Stimulated activated CD4-positive, alpha-beta T cell treated with anti-CD3 and anti-CD28 coated beads, Interleukin-12 subunit alpha, Interleukin-12 subunit beta, amount 100 ng/mL, for 48 hours (primary cell): Measurements from ENCODE around the gene SLC1A2.

Experiments
- DNase-seq, 3 donors: peaks; one replicate each; pipeline ENCODE4 v3.0.0-alpha.2; 2020; ENCODE audit warnings: low read depth in 2 of 3, low spot score in 1 of 3

The SLC1A2 gene

DNA sequence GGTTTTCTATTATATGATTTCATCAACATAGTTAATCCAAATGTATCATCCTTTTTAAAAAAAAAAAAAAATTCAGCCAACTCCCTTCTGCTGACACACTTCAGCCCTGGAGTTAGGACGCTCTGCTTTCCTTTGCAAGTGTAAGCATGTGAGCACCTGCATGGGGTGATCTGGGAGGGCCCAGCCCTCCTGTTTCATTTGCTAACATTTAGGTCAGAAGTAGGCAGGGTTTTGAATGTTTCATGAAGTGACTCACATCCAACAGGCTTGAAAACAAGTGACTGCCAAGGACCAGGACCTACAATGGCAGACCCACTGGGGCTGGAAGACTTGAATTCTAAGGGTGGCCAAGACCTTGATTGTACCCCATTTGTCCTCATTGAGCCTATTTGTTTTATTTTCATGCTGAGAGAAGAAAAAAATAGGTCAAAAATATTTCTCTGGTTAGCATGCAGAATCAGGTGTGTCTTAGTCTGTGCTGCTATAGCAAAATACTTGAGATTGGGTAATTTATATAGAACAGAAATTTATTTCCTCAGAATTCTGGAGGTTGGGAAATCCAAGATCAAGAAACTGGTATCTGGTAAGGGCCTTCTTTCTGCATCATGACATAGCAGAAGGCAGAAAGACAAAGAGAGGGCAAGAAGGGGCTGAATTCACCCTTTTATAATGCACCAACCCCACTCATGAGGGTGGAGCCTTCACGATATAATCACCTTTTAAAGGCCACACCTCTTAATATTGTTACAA lies 142.8 kb downstream of the SLC1A2 start:
- peak in 1 of 3 donors; percentile 8 for DNase-seq

GRCh38 chr11:35275786-35276170 lies 143.6 kb downstream of the SLC1A2 start:
- no peak for DNase-seq

- DNase-seq, result no peak
Measured at GRCh38 chr11:35274909-35275785, 144.2 kb downstream of the SLC1A2 start.

DNA sequence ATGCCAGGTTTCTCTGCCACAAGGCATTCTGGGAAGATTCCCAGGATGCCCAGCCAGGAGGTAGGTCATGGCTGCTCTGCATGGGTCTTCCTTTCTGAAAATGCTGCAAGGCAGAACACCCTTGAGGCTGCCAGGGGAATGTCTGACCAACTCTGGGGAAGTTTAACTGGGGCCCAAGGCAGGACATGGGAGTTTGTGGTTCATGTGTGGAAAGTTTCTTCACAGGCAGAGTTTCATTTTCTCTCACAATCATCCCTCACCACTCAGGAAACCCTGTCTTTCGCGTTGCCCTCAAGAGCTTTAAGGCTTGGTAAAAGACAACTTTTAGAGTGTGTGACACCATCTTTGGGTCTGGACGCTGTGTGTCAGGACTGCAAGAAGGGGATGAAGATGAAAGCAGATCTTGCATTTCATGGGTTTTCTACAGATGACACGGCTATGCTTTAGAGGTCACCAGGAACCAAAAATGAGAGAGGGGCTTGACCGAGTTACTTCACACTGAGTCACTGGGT lies 146.9 kb downstream of the SLC1A2 start:
- DNase-seq, result peak; percentile 33 to 49 (median 47)

- DNase-seq, result no peak
Measured at GRCh38 chr11:35271031-35271430, 148.3 kb downstream of the SLC1A2 start.

GRCh38 chr11:35270342-35270741 lies 149.0 kb downstream of the SLC1A2 start:
- DNase-seq, result no peak

DNA sequence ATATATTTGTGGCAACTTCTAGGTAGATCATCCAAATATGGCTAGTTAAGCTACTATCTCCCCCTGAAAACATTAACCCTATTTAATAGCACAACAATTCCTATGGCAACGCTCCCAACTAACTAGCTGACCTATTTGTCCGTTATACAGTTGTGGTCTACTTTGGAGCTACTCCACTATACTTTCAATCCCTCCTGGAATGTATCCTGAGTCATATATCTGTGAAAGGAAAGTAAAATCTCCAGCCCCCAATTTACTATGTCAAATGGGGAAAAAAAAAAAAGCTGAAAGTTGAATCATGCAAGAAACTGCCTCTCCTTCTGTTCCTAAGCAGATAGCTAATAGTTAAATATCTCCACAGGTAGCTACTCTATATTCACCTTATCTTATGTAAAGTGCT lies 151.9 kb downstream of the SLC1A2 start:
- no peak for DNase-seq

DNA sequence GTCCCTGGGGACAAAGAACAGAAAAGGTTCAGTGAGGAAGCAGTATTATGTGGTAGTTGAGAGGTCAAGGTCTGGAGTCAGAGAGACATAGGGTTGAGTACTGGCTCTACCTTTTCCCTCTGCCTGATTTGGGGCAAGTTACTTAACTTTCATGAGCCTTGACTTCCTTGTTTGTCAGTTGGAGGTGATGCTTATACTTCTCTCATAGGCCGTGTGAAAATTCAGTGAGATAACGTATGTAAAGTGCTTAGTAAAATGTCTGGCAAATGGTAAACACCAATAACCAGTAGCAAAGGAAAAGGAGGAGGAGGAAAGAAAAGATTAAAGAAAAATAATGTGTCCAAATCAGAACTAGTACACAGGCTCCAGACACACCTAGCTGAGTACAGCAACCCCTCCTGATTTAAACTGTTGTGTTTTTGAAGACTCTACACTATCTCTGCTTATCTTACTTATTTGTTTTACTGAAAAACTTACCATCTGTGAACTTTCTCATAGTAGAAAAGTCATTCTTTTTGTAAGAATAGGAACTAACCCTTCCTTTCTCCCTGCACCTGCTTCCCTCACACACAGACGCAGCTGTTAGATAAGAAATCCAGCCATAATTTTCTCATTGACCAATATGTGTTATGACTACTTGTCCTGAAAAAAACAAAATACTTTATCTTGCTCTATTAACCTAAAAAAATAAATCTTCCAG lies 153.5 kb downstream of the SLC1A2 start:
- DNase-seq, result no peak

DNA sequence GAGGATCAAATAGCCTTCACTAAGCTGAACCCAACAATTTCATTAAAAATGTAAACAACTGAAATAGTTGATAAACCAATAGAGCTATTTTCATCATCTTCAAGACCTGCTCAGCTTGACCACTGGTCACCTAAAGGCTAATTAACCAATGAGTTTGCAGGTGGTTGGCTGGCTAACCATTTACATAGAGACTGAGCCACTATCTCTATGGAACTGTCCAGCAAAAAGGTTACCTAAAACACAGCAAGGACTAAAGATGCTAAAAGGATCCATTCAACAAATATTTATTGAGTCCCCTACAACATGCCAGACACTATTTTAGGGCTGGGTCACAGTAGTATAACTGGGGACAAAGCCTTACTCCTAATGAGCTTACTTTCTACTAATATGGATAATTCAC lies 156.6 kb downstream of the SLC1A2 start:
- no peak for DNase-seq

DNA sequence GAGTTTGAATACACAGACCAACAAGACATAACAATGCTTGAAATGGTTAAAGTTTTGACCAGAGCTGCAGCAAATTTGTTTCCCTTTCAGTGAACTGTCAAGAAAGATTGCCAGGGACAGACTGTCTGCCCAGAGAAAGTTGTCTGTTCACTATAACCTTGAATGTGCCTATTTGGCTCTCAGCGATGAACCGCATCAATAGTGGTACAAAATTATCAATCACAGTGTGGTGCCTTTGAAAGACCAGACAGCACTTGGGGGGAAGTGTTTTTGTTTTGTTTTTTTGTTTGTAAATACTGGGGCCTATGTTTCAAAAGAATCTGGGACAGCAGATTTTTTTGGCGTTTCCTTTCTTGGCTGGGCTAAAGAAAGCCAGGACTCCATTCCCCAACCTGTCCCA lies 157.3 kb downstream of the SLC1A2 start:
- DNase-seq, result no peak

- DNase-seq, result no peak
Measured at GRCh38 chr11:35261197-35261596, 158.2 kb downstream of the SLC1A2 start.

DNA sequence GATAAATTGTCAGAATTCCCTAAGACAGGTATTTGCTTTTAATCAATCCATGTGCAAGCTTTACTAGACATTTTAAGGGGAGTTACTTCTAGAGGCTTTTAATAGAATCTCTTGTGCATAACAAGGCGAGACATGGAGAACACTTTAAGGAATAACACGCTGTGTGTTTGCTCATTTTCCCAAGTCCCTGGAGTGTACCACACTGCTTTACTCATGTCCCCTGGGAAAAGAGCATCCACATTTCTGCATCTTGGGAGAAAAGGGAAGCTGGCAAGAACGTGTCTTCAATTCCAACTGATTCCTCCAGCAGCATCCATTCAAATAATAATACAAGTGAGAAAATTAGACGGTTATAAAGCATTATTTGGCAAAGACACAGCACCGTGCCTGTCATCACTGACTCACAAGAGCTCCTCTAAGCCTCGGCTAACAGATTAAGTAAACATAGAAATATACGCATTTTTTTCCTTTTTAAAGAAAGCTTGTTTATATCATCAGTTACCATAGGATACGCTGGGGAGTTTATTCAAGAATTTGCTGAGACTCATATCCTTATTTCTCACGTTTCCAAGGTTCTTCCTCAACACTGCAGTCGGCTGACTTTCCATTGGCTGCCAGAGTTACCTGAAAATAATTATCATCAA lies 158.9 kb downstream of the SLC1A2 start:
- DNase-seq, result no peak

- DNase-seq, result no peak
Measured at GRCh38 chr11:35259529-35259928, 159.8 kb downstream of the SLC1A2 start.

DNA sequence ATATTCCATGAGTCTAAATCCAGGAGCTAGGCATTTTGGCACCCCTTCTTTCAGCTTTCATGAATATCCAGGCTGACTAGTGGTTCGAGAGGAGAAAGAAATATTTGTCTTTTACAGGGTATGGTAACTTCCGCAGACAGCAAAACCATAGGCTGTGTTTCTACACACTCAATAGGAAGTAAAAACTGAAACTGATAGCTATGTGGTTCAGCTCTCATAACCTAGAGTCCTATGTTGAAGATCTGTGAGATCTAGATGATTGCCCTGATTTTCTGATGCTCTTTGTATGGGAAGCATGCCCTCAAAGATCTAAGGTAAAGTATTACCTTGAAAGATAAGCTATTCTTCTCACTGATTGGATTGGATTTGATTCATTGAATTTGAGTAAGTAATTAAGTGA lies 162.1 kb downstream of the SLC1A2 start:
- no peak for DNase-seq

DNA sequence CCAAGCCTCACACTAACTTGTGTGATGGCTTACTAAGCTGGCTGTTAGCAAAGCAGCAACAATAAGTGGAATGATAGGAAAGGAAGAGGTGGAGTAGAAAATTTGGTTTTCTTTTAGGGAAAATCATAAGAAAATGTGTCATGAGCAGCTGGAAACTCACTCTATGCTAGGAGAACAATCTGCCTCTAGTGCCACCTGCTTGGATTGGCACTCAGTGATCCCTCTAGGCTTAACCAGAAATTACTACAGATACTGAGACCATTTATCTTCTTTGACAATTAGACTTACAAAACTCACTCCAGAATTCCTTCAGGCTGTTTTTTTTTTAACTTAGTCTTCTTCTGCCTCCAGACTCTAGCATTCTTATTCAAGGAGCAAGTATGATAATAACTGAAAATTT lies 163.1 kb downstream of the SLC1A2 start:
- DNase-seq, result no peak

- no peak for DNase-seq
Measured at GRCh38 chr11:35255514-35255913, 163.8 kb downstream of the SLC1A2 start.

DNA sequence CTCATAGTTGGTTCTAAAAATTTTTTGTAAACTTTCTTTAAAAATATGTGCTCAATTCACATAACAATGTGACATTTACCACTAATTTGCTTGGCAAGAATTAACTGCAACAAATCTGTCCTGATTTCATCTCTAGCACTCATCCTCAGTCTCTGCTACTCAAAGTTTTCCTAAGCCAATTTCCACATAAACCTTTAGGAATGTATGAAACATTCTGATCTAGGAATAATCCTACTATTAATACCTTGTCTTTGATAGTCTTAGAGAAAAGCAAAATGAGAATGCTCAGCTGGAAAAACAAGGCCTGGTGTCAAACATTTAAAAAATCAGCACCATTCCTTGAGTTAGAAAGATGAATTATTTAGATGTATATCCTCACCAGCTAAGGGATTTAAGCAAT lies 166.1 kb downstream of the SLC1A2 start:
- no peak for DNase-seq

GRCh38 chr11:35250621-35251020 lies 168.7 kb downstream of the SLC1A2 start:
- DNase-seq, result no peak

DNA sequence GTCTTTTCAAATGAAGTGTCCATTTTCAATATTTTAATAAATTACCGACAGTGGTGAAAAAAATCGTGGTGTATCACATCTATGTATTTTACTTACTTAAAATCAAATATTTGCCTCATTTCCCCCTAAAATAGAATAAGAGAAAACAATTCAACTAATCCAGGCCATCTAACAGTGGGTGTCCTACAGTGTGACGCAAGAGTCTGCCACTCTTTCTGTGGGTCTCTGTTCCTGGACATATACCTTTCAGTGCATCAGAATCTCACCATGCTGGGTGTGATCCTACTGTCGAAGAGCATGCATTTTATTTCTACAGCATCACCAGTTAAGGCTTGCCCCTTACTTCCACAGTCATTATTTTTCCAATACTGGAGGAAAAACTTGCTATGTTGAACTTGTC lies 169.2 kb downstream of the SLC1A2 start:
- DNase-seq, result no peak

- no peak for DNase-seq
Measured at GRCh38 chr11:35248558-35249323, 170.6 kb downstream of the SLC1A2 start.
